HepG2 (cell line): ENCODE results near the gene RLN3. TPM values are rescaled to one million over a fixed set of nuclear protein-coding genes. Genes with fewer than 3 reads are reported as not detected.

Experiments used
- CHD2 ChIP-seq: IDR thresholded peaks from 2 replicates; pipeline ENCODE4 v1.6.1; 2011; ENCODE audit warnings: low read depth, low read length, improper control_type of control experiment
- FOSL2 ChIP-seq: sonication (generic); formaldehyde crosslinking; IDR thresholded peaks from 2 replicates; pipeline ENCODE4 v1.4.0; 2020; ENCODE audit warnings: missing genetic modification reagents
- HNRNPUL1 ChIP-seq: fragments of 200-400 bp; formaldehyde crosslinking; IDR thresholded peaks from 2 replicates; pipeline ENCODE4 v1.6.1; 2017; ENCODE audit warnings: low read depth, mild to moderate bottlenecking, low read length, moderate library complexity
- MYPOP ChIP-seq: sonication (generic); formaldehyde crosslinking; IDR thresholded peaks from 2 replicates; pipeline ENCODE4 v1.8.1; 2023; ENCODE audit warnings: mild to moderate bottlenecking, moderate library complexity, missing genetic modification reagents
- RNF2 ChIP-seq: fragments of 450-650 bp; conservative IDR thresholded peaks from 2 replicates; pipeline ENCODE4 v1.6.1; 2016; ENCODE audit warnings: low read depth
- SMAD9 ChIP-seq: sonication (generic); formaldehyde crosslinking; IDR thresholded peaks from 2 replicates; pipeline ENCODE4 v1.5.1; 2020; ENCODE audit warnings: mild to moderate bottlenecking, missing genetic modification reagents
- TBL1XR1 ChIP-seq: fragments of 150-350 bp; IDR thresholded peaks from 2 replicates; pipeline ENCODE4 v1.6.1; 2014; ENCODE audit warnings: borderline replicate concordance, low read length; ENCODE audit not compliant: partially characterized antibody
- TIGD3 ChIP-seq: sonication (generic); formaldehyde crosslinking; IDR thresholded peaks from 2 replicates; pipeline ENCODE4 v1.5.1; 2020; ENCODE audit warnings: mild to moderate bottlenecking, missing genetic modification reagents, borderline replicate concordance
- ZNF343 ChIP-seq: sonication (generic); formaldehyde crosslinking; IDR thresholded peaks from 2 replicates; pipeline ENCODE4 v1.4.0; 2020; ENCODE audit warnings: mild to moderate bottlenecking, missing genetic modification reagents
- ZNF543 ChIP-seq: sonication (generic); formaldehyde crosslinking; IDR thresholded peaks from 2 replicates; pipeline ENCODE4 v1.4.0; 2020; ENCODE audit warnings: mild to moderate bottlenecking, missing genetic modification reagents
- ZNF788 ChIP-seq: sonication (generic); formaldehyde crosslinking; IDR thresholded peaks from 2 replicates; pipeline ENCODE4 v1.5.0; 2020; ENCODE audit warnings: mild to moderate bottlenecking, missing genetic modification reagents, borderline replicate concordance
- ZSCAN25 ChIP-seq: sonication (generic); formaldehyde crosslinking; IDR thresholded peaks from 2 replicates; pipeline ENCODE4 v1.8.0; 2022; ENCODE audit warnings: mild to moderate bottlenecking, missing genetic modification reagents
- polyA plus RNA-seq, 8 experiments: library from polyadenylated mRNA; depleted of rRNA in 3 of 8; stranded (reverse) in 7 of 8; unstranded in 1 of 8; fragments of >200 nt; fragmentation: Illumina TruSeq in 4 of 8; extraction: Trizol in 4 of 8; gene quantifications; 2 replicates each; pipeline versions ENCODE4 v1.2.1 to v1.2.3, GENCODE V29; 2011 to 2016; ENCODE audit warnings: low read depth in 4 of 8, missing spikeins in 1 of 8, mixed read lengths in 1 of 8; ENCODE audit not compliant: insufficient read depth in 1 of 8
- total RNA-seq, 5 experiments: library from RNA; depleted of rRNA; stranded (reverse); fragments of >200 nt; fragmentation: Illumina TruSeq; extraction: Trizol; gene quantifications; 2 replicates each; pipeline ENCODE4 v1.2.3, GENCODE V29; 2016; ENCODE audit warnings: low read depth in 1 of 5
- TF ChIP-seq, protein P1 (sequence below): sonication (generic); formaldehyde crosslinking; IDR thresholded peaks from 2 replicates; pipeline ENCODE4 v1.8.1; 2023; ENCODE audit warnings: mild to moderate bottlenecking, missing genetic modification reagents
- TF ChIP-seq, protein P2 (sequence below): sonication (generic); formaldehyde crosslinking; IDR thresholded peaks from 2 replicates; pipeline ENCODE4 v1.5.0; 2020; ENCODE audit warnings: missing genetic modification reagents, mild to moderate bottlenecking, borderline replicate concordance
- TF ChIP-seq, protein P3 (sequence below): sonication (generic); formaldehyde crosslinking; IDR thresholded peaks from 2 replicates; pipeline ENCODE4 v1.8.0; 2022; ENCODE audit warnings: mild to moderate bottlenecking, missing genetic modification reagents, moderate library complexity
- TF ChIP-seq, protein P4 (sequence below): sonication (generic); formaldehyde crosslinking; IDR thresholded peaks from 2 replicates; pipeline ENCODE4 v1.8.1; 2022; ENCODE audit warnings: mild to moderate bottlenecking, missing genetic modification reagents
- TF ChIP-seq, protein P5 (sequence below): sonication (generic); formaldehyde crosslinking; IDR thresholded peaks from 2 replicates; pipeline ENCODE4 v1.5.1; 2020; ENCODE audit warnings: mild to moderate bottlenecking, missing genetic modification reagents, moderate library complexity

The RLN3 gene
- total and polyA plus RNA-seq, 2 of the 13 experiments (the other 11 are each of a cell fraction or from before 2014, with no cell fraction given): not detected

DNA sequence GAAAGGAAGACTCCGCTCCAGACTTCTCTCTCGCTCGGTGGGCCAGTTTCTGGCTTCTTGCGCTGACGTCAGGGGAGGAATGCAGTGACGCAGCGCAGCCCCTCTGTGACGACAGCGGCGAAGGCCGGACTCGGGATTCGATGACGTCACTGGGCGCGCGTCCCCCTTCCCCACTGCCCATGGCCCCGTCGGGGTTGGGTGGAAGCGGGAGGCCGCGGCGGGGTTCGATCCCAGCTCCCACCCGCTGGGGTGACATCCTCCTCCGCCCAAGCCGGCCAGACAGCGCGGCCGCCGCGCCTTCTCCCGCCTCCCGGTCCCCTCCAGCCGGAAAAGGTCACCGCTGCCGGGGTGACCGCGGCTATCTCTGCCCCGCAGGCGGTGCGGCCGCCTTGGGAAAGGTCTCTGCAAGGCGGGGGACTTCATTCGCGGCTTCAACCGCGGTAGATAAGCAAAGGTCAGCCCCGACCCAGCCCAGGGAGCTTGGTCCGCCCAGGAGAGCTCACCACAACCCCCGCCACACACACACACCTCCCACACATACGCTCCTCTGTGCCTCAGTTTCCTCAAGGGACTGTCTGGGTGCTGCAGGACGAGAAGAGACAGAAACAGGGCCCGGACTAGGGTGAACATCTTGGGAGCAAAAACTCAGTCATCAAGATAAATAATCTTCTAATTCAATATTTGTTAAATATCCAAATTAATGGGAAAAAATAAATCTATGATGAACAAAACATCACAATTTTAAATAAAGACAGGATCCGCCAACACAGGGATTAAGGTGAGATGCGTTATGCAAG is 21.0 kb upstream of the RLN3 start (continued):
- TF ChIP-seq, protein P1, sequence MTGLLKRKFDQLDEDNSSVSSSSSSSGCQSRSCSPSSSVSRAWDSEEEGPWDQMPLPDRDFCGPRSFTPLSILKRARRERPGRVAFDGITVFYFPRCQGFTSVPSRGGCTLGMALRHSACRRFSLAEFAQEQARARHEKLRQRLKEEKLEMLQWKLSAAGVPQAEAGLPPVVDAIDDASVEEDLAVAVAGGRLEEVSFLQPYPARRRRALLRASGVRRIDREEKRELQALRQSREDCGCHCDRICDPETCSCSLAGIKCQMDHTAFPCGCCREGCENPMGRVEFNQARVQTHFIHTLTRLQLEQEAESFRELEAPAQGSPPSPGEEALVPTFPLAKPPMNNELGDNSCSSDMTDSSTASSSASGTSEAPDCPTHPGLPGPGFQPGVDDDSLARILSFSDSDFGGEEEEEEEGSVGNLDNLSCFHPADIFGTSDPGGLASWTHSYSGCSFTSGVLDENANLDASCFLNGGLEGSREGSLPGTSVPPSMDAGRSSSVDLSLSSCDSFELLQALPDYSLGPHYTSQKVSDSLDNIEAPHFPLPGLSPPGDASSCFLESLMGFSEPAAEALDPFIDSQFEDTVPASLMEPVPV (CRISPR knock-in tag): 0 out of 2 replicates have a peak, but pooled peaks have one; percentile 67
- TF ChIP-seq ZSCAN25 (CRISPR knock-in tag) (peak; percentile 57; the same call in 1 of the 2 replicates), TBL1XR1 (no peak), SMAD9 (CRISPR knock-in tag) (no peak; the same call in 1 of the 2 replicates), FOSL2 (CRISPR knock-in tag) (peak; percentile 52; the same call in 1 of the 2 replicates), RNF2 (0 out of 2 replicates have a peak, but pooled peaks have one; percentile 51), TIGD3 (no peak), ZNF543 (CRISPR knock-in tag) (no peak), ZNF343 (CRISPR knock-in tag) (no peak), MYPOP (CRISPR knock-in tag) (peak; percentile 49; the same call in 1 of the 2 replicates), ZNF788 (CRISPR knock-in tag) (peak; percentile 99; the same call in 1 of the 2 replicates), CHD2 (no peak), HNRNPUL1 (no peak)
- TF ChIP-seq, protein P2, sequence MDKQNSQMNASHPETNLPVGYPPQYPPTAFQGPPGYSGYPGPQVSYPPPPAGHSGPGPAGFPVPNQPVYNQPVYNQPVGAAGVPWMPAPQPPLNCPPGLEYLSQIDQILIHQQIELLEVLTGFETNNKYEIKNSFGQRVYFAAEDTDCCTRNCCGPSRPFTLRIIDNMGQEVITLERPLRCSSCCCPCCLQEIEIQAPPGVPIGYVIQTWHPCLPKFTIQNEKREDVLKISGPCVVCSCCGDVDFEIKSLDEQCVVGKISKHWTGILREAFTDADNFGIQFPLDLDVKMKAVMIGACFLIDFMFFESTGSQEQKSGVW (CRISPR knock-in tag): no peak
- TF ChIP-seq, protein P3, sequence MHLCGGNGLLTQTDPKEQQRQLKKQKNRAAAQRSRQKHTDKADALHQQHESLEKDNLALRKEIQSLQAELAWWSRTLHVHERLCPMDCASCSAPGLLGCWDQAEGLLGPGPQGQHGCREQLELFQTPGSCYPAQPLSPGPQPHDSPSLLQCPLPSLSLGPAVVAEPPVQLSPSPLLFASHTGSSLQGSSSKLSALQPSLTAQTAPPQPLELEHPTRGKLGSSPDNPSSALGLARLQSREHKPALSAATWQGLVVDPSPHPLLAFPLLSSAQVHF: no peak
- TF ChIP-seq, protein P4, sequence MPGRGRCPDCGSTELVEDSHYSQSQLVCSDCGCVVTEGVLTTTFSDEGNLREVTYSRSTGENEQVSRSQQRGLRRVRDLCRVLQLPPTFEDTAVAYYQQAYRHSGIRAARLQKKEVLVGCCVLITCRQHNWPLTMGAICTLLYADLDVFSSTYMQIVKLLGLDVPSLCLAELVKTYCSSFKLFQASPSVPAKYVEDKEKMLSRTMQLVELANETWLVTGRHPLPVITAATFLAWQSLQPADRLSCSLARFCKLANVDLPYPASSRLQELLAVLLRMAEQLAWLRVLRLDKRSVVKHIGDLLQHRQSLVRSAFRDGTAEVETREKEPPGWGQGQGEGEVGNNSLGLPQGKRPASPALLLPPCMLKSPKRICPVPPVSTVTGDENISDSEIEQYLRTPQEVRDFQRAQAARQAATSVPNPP (CRISPR knock-in tag): no peak
- TF ChIP-seq, protein P5, sequence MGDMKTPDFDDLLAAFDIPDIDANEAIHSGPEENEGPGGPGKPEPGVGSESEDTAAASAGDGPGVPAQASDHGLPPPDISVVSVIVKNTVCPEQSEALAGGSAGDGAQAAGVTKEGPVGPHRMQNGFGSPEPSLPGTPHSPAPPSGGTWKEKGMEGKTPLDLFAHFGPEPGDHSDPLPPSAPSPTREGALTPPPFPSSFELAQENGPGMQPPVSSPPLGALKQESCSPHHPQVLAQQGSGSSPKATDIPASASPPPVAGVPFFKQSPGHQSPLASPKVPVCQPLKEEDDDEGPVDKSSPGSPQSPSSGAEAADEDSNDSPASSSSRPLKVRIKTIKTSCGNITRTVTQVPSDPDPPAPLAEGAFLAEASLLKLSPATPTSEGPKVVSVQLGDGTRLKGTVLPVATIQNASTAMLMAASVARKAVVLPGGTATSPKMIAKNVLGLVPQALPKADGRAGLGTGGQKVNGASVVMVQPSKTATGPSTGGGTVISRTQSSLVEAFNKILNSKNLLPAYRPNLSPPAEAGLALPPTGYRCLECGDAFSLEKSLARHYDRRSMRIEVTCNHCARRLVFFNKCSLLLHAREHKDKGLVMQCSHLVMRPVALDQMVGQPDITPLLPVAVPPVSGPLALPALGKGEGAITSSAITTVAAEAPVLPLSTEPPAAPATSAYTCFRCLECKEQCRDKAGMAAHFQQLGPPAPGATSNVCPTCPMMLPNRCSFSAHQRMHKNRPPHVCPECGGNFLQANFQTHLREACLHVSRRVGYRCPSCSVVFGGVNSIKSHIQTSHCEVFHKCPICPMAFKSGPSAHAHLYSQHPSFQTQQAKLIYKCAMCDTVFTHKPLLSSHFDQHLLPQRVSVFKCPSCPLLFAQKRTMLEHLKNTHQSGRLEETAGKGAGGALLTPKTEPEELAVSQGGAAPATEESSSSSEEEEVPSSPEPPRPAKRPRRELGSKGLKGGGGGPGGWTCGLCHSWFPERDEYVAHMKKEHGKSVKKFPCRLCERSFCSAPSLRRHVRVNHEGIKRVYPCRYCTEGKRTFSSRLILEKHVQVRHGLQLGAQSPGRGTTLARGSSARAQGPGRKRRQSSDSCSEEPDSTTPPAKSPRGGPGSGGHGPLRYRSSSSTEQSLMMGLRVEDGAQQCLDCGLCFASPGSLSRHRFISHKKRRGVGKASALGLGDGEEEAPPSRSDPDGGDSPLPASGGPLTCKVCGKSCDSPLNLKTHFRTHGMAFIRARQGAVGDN (CRISPR knock-in tag): peak; percentile 86
